Inferior parietal cortex (tissue), 1 donor: Measurements from ENCODE around the gene RANBP10.
A peak's percentile ranks its signal among the peaks of the same experiment; 100 is the strongest.

ENCODE experiments used
- DNase-seq: peaks from one replicate; pipeline ENCODE4 v3.0.0-alpha.2; 2016; ENCODE audit errors: extremely low spot score

RANBP10 gene

DNA sequence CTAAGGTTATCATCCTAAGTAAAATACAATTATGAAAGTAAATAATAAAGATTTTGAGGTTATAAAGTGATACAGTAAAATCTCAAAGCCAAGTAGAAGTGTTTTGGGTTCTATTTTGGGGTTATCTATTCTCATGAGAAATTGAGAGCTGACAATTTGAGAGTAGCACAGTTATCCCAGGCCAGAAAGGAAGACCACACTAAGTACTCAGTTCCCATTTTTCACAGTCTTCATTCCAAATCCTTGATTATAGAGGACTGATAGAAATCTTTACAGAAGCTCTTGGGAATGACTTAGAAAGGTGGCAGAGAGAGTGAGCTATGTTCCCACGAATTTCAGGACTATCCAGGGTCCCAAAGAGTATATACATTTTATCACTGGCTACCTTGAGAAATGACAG, 91.8 kb downstream of the RANBP10 start:
- DNase-seq, result no peak

DNA sequence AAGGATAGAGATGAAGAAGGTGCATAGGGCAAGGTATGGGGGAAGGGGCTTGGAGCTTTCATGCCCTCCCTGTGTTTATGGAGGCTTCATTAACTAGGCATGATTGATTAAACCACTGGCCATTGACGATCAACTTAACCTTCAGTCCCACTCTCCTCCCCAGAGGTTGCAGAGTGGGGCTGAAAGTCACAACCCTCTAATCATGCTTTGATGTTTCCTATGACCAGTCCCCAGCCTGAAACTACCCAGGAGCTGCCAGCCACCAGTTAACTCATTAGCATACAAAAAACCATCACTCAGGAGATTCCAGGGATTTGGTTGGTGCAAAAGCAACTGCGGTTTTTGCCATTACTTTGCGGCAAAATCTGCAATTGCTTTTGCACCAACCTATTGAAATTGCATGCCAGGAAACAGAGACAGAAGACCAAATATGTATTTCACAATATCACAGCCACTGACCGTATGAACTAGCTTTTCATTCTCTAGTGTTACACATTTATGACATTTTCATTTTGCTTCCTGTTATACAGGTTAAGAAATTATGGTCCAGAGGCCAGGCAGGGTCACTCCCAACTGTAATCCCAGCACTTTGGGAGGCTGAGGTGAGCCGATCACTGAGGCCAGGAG, 92.6 kb downstream of the RANBP10 start:
- no peak for DNase-seq

DNA sequence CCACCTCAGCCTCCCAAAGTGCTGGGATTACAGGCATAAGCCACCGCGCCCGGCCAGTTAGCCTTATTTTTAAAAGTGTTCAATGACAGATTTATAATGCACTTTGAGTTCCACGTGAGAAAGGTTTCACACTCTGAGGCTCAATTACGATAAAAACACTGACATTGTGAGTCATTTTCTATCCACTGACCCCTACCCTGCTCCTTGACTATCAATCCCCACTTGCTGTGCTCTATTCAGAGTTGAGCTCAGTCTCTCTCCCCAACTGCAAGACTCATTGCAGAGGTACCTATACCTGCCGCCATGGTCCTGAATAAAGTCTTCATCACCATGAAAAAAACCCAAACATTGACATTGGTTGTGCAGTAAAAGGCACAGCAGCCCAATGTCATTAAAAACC, 95.8 kb downstream of the RANBP10 start:
- DNase-seq, result no peak

DNA sequence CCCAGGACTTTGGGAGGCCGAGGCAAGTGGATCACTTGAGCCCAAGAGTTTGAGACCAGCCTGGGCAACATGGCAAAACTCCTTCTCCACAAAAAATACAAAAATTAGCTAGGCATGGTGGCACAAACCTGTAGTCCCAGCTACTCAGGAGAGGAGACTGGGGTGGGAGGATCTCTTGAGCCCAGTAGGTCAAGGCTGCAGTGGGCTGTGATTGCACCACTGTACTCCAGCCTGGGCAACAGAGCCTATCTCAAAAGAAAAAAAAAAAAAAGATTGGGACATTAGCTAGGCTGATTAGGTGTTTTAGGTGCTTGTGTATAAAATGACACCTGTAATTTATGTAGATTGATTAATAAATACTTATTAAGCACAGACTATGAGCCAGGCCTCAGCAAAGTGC, 97.3 kb downstream of the RANBP10 start:
- DNase-seq, result no peak

DNA sequence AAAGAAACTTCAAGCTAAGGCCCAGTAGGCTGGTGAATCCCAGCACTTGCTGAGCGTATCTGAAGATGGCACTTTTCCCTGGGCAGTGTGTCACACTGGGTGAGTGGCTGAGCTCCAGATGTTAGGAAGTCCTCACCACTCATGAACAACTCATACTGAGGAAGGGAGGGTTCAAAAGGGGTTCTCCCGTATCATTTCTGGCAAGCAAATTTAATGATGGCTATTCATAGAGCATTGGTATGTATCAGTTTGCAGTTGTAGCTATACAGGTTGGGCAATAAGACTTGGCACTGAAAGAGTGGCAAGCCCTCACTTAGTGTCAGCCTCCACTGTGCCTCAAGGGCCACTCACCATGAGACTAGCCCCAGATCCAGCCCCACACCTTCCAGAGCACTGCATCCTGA, 98.0 kb downstream of the RANBP10 start:
- no peak for DNase-seq

DNA sequence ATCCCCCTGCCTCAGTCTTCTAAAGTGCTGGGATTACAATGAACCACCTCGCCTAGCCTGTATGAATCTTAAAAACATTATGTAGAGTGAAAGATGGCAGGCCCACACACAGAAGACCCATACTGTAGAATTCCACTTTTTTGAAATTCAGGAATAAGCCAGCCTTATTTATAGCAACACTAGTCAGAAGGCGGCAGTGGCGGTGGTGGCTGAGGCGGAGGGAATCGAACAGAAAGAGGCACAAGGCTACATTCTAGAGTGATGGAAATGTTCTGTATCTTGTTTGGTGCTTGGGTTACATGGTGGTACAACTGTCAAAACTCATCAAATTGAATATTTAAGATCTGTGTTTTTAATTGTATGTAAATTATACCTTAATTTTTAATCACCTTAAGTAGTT, 98.6 kb downstream of the RANBP10 start:
- no peak for DNase-seq

DNA sequence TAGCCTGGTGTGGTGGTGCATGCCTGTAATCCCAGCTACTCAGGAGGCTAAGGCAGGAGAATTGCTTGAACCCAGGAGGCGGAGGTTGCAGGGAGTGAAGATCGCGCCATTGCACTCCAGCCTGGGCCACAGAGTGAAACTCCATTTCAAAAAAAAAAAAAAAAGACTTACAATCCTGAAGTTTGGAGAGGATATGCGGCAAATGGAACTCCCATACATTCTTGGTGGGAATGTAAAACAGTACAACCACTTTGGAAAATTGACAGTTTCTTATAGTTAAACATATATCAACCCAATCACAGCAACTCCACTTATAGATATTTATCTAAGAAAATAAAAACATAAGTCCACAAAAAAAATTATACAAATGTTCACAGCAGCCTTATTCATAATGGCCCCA, 99.2 kb downstream of the RANBP10 start:
- no peak for DNase-seq

DNA sequence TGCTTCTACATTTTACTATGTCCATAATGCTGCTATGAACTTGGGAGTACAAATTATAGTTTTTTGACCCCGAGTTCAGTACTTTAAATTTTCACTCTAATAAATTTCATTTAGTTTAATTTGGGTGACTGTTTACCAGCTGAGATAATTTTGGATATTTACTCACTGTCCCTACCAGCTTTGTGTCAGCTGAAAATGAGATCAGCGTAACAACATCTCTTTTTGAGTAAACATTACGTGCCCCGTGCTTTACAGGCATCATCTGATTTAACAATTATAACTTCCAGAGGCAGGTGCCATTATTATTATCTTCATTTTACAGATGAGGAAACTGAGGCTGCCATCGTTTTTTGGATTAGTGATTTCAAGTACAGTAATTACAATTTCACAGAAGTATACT, 102.2 kb downstream of the RANBP10 start:
- no peak for DNase-seq

DNA sequence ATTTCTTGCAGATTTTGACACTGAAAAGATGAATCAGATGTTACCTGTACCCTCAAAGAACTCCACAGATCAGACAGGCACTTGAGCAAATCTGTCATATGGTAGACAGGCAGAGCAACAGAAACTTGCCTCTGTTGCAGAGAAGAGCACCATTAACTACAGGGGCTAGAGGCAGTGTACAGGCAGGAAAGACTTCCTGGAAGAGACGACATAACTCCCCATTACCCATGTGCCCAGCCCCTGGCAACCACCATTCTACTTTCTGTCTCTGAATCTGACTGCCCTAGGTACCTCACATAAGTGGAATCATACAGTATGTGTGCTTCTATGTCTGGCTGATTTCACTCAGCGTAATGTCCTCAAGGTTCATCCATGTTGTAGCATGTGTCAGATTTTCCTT, 102.7 kb downstream of the RANBP10 start:
- DNase-seq, result no peak

DNA sequence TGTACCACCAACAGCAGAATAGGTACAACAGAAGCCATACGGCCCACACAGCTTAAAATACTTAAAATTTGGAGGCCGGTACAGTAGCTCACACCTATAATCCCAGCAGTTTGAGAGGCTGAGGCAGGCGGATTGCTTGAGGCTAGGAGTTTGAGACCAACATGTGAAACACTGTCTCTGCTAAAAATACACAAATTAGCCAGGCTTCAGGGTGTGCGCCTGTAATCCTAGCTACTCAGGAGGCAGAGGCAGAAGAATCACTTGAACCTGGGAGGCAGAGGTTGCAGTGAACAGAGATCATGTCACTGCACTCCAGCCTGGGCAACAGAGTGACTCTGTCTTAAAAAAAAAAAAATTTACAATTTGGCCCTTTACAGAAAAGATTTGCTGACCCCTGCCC, 104.2 kb downstream of the RANBP10 start:
- DNase-seq, result no peak

DNA sequence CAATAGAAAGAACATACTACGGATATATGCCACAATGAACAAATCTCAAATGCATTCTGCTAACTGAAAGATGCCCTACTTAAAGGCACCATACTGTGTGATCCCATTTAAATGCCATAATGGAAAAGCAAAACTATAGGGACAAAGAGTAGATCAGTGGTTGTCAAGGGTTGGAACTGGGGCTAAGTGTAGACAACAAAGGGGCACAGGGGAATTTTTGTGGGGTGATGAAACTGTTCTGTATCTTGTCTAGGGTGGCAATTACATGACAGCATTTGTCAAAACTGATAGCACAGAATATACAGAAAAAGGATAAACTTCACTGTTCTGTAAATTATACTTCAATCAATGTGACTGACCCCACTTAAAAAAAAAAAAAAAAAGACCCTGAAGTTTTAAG, 104.9 kb downstream of the RANBP10 start:
- DNase-seq, result no peak

DNA sequence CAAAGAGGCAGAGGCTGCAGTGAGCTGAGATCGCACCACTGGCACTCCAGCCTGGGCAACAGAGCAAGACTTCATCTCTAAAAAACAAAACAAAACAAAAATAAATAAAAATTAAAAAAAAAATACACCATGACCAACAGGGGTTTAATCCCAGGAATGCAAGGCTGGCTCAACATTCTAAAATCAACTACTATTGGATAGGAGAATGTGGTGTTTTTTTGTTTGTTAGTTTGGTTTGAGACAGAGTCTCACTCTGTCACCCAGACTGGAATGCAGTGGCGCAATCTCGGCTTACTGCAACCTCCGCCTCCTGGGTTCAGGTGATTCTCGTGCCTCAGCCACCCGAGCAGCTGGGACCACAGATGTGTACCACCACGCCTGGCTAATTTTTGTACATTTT, 107.1 kb downstream of the RANBP10 start:
- DNase-seq, result no peak

DNA sequence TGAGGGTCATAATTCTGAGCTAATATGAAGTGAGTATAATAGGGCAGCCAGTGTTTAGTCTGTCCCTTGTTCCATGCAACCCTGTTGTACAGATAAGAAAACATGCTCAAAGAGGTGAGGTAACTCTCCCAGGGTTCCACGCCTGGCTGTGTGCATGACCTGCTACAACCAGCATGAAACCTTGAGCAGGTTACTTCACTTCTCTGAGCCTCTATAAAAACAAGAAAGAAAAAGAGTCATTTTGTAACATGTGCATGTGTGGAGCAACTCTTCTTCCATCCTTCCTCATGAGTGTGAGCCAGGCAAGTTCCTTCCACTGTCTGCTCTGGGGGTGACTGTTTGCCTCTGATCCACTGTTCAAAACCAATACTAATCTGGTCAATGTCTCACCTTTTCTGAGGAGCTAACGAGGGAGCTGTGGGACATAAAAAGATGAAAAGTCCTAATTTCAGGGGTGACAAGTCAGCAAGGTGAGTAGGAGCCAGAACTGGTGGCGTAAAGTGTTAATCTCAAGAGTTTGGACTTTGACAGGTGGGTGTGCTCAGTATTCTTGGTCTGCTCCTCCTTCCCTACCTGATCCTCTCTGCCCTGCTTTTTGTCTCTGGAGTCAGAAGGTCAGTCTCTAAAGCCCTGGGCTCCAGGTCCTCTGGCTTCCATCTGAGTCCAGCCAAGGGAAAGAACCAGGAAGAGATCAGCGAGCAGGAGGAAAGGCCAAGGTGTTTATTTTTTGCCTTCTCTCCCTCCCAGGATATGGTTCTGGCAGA, 108.8 kb downstream of the RANBP10 start:
- no peak for DNase-seq

DNA sequence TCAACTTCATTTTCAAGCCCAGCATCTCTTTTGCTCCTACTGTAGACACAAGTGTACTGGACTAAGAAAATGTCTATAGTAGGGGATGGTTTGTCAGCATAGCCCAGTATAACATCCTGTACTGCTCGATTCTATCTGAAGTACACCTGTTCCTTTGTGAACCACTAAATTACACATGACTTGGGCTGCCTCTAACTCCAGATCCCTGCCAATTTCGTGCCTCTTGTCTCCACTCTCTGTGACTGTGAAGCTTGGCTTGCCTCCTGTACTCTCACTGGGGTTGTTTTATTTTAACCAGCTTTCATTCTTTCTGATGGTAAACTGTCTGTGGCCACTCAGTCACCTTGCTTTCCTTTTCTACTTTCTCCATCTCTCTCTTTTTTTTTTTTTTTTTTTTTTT, 111.7 kb downstream of the RANBP10 start:
- no peak for DNase-seq

DNA sequence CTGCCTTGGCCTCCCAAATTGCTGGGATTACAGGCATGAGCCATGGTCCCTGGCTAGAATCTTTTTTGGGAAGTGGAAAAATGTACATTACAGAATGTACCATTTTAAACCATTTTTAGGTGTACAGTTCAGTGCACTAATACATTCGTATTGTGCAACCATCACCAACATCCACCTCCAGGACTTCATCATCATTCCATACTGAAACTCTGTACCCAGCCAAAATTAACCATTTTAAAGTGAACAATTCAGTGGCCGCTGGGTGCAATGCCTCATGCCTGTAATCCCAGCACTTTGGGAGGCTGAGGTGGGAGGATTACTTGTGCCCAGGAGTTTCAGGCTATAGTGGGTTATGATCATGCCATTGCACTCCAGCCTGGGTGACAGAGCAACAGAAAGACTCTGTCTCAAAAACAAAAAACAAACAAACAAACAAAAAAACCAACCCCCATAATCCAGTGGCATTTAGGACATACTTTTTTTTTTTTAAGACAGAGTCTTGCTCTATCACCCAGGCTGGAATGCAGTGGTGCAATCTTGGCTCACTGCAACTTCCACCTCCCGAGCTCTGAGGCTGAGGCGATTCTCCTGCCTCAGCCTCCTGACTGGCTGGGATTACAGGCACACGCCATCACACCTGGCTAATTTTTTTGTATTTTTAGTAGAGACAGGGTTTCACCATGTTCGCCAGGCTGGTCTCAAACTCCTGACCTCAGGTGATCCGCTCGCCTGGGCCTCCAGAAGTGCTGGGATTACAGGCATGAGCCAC, 112.7 kb downstream of the RANBP10 start:
- DNase-seq, result peak; percentile 20

DNA sequence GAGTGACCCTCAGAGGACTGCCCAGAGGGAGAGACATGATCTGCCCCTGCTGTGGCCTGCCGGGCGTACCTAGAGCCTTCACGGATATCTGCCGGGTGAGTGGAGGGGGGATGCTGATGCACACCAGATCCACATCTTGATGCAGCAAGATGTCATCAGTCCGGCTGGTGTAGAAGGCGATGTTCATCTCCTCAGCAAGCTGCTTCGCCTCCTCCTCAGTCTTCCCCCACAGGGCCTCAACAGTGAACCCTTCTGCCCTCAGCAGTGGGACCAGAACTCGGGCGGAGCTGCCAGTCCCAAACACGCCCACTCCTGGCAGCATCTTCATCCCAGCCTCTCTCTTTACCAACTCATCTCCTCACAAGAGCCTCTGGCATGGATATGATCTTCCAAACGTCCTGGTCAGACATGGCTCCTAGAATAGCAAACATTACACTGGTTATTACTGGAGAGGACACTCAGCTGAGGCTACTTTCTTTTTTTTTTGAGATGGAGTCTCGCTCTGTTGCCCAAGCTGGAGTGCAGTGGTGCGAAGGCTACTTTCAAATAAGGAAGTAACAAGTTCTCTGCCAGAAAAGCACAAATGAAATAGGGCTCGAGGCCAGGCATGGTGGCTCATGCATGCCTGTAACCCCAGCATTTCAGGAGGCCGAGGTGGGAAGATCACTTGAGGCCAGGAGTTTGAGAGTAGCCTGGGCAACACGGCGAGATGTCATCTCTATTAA, 120.8 kb downstream of the RANBP10 start:
- no peak for DNase-seq

DNA sequence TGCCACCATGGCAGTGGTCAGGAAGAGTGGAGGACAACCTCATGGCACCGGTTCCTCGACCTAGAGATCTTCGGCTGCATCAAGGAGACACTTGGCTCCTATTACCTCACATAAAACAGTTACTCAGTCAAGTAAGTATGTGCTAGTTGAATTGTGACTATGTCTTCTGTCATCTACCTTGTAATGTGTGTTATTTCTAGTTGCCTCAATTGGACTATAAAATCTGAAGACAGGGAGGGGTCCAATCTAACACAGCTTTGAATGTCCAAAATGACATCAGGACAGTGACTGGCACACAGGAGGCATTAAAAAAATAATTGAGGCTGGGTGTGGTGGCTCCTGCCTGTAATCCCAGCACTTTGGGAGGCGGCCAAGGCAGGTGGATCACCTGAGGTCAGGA, 122.6 kb downstream of the RANBP10 start:
- DNase-seq, result no peak

DNA sequence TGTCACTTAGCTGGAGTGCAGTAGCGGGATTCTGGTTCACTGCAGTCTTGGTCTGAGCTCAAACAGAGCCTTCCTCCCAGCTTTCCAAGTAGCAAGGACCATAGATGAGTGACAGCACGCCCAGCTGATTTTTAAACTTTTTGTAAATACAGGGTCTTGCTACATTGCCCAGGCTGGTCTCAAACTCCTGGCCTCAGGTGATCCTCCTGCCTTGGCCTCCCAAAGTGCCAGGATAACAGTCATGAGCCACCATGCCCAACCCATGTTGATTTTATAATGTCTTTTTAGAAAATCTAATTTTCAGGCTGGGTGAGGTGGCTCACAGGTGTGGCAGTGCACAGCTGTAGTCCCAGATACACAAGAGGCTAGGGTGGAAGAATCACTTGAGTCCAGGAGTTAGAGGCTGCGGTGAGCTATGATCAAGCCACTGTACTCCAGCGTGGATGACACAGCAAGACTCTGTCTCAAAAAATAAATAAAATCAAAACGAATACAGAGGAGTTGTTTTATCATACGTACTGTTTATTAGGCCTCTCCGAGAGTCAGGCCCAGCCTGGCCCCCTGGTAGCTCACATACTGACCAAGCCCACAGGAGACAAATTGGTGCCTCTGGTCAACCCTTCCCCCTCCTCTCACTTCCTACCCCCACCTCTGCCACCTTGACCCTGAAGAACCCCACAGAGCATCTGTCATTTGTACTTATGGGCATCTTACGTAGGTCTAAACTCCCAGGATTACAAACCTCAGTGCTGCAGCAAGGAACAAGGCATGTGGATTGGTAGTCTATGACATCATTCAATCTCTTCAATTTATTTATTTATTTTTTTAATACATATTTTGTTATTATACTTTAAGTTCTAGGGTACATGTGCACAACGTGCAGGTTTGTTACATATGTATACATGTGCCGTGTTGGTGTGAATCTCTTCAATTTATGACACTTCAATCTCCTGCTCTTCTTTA, 126.1 kb downstream of the RANBP10 start:
- no peak for DNase-seq

DNA sequence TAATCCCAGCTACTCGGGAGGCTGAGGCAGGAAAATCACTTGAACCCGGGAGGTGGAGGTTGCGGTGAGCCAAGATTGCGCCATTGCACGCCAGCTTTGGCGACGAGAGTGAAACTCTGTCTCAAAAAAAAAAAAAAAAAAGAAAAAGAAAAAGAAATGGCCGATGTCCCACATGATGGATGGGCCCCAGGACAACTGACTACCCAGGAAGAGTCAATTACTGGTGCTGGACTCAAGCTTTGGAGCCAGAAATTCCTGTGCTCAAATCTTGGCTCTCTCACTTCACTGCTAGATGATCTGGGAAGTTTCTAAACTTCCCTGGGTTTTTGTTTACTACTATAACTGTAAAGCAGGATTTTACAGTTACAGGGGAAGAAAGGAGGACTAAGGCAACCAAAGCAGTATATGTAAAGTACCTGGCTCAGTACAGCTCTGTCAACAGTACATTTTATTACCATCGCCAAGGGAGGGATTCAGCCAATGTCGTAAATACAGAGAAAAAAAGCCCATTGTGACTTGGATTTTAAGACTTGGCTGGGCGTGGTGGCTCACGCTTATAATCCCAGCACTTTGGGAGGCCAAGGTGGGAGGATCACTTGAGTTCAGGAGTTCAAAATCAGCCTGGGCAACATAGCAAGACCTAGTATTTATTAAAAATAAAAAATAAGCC, 127.9 kb downstream of the RANBP10 start:
- no peak for DNase-seq

DNA sequence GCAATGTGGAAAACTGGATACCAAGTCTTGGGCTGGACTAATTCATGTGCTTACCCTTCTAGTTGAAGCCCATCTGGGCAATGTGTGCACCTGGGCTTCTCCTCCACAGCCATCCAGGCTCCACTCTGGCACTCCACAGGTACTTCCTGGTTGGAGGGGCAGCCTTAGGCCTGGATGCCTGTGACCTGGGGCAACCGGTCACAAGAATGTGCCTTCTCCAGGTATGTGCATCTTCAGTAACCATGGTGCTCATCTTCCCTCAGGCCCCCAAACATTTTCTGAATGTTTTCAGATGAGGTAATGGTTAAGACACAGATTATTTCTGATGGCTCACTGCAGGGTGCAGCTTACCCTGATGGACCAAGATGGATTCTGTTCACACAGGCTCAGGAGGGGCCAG, 128.6 kb downstream of the RANBP10 start:
- DNase-seq, result no peak

DNA sequence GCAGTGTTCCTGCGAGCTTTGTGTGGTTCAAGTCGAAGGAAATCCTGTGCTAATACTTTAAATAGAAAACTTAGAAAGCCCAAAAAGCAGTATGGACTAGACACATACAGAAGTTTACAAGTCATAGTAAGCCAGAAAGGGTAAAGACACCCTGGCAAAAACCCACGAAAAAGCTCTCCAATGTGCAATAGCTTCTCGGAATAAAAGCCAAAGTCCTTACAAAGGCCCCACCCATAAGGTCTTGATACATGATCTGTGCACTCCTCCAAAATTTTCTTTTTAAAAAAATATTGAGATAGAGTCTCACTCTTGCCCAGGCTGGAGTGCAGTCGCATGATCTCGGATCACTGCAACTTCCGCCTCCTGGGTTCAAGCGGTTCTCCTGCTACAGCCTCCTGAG, 129.4 kb downstream of the RANBP10 start:
- no peak for DNase-seq
